Fibroblast of mammary gland (primary cell): Measurements from ENCODE around the gene PRSS33.

ENCODE experiments used
- DNase-seq: peaks from one replicate; pipeline ENCODE4 v3.0.0-alpha.2; 2010; ENCODE audit warnings: low read depth
- H3K4me3 ChIP-seq: 2 replicates; pipeline ENCODE4 v1.5.1; 2011; ENCODE audit warnings: low read depth, mild to moderate bottlenecking, low read length, moderate library complexity; ENCODE audit not compliant: control insufficient read depth
- CTCF ChIP-seq: conservative IDR thresholded peaks from 2 replicates; pipeline ENCODE4 v1.5.1; 2011; ENCODE audit warnings: low read depth, low read length, inconsistent platforms; ENCODE audit not compliant: control insufficient read depth, insufficient read depth

PRSS33 gene

DNA sequence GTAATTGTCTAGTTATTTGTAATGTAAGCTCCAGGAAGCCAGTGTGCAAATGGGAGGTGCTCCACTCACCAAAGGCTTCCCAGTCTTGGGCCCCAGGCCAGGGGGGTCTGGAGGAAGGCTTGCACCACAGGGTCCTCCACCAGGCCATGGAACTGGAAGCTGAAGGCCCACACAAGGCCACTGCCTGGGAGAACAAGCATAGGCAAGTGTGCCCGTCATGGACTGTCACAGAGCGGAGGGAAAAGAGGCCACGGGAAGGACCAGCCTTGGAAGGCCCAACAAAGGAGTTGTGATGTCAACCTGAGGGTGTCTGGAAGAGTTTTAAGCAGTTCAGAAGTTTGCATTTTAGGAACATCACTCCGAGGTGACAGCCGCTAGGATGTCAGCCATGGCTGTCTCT, 37.9 kb downstream of the PRSS33 start:
- DNase-seq: no peak
- H3K4me3 ChIP-seq: no peak overlapping the region
- no peak for TF ChIP-seq CTCF

- no peak for DNase-seq
- no peak overlapping the region for H3K4me3 ChIP-seq
- no peak for TF ChIP-seq CTCF
Measured at GRCh38 chr16:2748757-2749455, 38.5 kb downstream of the PRSS33 start.

DNA sequence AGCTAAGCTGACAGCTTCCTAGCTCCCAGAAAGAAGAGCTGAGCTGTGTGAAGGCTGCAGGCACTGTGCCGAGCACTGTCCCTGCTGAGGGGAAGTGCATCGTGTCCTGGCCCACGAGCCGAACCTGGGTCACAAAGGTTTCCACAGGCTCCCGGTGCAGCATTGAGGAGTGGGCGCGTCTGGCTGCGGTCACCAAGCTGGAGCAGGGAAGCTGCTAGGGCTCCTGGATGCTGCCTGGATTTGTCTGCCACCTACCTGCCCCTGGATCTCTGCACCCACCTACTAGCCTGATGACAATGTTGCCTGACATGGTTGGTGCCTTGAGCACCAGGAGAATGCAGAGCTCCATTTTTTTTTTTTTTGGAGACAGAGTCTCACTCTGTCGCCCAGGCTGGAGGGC, 41.4 kb downstream of the PRSS33 start:
- H3K4me3 ChIP-seq: no peak overlapping the region
- no peak for TF ChIP-seq CTCF

GRCh38 chr16:2745116-2745890, 42.1 kb downstream of the PRSS33 start:
- no peak for DNase-seq
- no peak overlapping the region for H3K4me3 ChIP-seq
- TF ChIP-seq CTCF: no peak

More for the DNA sequence above, 41.4 kb downstream of the PRSS33 start:
- DNase-seq: no peak

DNA sequence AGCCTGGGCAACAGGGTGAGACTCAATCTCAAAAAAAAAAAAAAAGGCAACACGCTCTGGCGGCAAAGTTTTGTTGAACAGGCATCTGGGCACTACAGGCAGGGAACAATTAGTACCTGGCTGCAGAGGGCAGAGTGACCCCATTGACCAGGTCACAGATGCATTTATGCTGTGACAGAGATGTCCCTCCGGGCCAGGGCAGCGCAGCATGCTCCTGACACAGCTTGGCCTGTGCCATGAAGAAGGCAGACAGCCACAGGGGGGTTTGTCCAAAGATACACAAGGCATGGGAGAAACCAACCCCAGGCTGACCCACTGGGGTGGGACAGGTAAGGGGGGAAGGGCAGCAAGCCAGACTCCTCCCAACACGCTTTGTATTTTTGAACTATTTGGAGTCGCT, 42.6 kb downstream of the PRSS33 start:
- no peak for TF ChIP-seq CTCF
- no peak for DNase-seq
- no peak overlapping the region for H3K4me3 ChIP-seq

DNA sequence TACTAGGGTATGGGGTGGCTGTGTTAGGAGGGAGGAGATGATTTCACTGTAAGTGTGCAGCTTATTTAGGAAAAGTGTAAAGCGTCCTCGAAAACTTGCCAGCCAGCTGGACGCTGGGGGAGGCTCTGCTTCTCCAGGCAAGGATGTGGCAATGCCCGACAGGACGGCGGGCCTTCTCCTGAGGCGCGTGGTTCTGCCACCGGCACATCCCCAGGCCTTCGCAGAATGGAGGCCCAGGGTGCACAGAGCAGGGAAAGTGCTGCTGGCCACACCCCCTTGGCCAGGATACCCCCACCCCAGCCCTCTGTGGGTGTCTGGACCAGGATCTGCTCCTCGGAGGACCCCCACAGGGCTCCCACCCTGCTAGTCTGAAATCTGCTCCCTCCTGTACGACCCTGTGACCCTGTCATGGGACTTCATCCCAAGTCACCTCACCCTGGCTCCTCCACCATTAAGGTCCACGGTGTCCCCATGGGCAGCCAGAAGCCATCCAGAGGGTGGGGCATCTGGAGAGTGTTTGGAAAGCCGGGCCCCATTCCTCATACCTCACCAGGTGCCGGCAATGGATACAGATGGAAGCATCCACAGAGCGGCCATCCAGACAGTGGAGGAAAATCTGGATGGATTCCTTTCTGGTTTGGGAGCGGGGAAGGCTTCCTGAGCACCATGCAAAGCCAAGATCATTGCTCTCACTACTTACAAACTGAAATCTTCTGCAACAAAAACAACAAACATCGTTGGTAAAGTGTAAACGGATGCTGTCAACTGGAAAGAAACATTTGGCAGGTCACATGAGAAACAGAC, 44.2 kb downstream of the PRSS33 start:
- DNase-seq: no peak
- no peak overlapping the region for H3K4me3 ChIP-seq
- TF ChIP-seq CTCF: no peak
